Middle frontal gyrus (tissue), 1 donor: ENCODE measurements around the gene PITPNC1.
"Not testable (repeated sequence)": the region's sequence is repeated elsewhere in the genome, so short reads cannot be mapped to it uniquely, and the experiment has no call there.

ENCODE experiments used
- DNase-seq: peaks from one replicate; pipeline ENCODE4 v3.0.0-alpha.2; 2015; ENCODE audit warnings: low spot score; ENCODE audit errors: extremely low spot score

The PITPNC1 gene

DNA sequence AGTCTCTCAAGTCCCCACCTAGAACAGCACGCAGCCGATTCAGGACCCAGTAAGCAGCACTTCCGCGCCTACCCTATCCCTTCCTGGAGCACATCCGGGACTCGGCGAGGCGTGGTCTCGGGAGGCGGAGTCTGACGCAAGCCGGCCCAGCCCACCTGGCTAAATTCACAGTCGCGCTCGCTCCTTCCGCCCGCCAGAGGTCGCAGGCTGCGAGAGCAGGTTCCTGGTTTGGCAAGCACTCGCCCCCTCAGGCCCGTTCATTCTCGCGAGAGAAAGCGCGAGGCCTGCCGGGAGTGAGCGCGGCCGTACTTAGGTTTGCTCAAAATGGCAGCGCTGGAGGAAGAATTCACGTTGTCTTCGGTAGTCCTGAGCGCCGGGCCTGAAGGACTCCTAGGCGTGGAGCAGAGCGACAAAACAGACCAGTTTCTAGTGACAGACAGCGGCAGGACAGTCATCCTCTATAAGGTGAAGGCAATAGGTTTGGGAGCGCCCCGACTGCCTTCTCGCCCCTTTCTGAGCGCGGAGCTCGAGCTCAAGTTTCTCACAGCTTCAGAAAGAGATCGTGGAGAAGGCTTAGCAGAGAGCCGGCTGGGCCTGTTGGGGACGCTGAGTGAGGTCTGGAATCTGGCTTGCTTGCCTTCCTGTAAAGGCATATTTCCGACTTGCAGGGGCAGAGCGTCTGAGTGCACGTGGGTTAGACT, 340.7 kb downstream of the PITPNC1 start, which contains the start of gene NOL11:
Gene NOL11, plus strand, starts transcription at position 313 of the 701 bp plus-strand sequence. Its CDS starts 12 bp downstream, at position 325.
- DNase-seq, result peak; percentile 100

- DNase-seq, result no peak
These were observed 341.4 kb downstream of the PITPNC1 start for GRCh38 chr17:67718325-67718941.

- DNase-seq, result no peak
These were observed 348.3 kb downstream of the PITPNC1 start for GRCh38 chr17:67725373-67725791.

- DNase-seq, result no peak
These were observed 348.7 kb downstream of the PITPNC1 start for GRCh38 chr17:67725807-67726206.

DNA sequence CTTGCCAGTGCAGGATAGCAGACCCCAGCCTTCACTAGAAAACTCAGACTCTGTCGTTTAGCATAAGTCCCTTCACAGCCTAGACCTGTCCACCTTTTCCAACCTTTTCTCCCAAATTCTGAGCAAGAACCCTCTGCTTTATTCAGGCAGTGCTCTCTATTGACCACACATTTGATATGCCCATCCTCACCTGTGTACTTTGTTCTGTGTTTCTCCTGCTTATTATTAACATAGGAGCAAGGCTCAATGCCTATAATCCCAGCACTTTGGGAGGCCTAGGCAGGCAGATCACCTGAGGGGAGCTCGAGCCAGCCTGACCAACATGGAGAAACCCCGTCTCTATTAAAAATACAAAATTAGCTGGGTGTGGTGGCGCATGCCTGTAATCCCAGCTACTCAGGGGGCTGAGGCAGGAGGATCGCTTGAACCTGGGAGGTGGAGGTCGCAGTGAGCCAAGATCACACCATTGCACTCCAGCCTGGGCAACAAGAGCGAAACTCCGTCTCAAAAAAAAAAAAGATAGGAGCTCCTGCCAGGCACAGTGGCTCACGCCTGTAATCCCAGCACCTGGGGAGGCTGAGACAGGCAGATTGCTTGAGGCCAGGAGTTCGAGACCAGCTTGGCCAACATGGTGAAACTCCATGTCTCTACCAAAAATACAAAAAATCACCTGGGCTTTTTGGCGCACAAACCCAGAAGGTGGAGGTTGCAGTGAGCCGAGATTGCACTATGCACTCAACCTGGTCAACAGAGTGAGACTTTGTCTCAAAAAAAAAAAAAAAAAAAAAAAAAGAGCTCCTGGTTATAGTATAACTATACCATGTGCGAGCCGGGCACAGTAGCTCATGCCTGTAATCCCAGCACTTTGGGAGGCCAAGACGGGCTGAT, 350.3 kb downstream of the PITPNC1 start:
- DNase-seq, result not testable (repeated sequence)

GRCh38 chr17:67729903-67730302, 352.8 kb downstream of the PITPNC1 start:
- DNase-seq, result no peak

- no peak for DNase-seq
These were observed 353.6 kb downstream of the PITPNC1 start for GRCh38 chr17:67730731-67731130.

DNA sequence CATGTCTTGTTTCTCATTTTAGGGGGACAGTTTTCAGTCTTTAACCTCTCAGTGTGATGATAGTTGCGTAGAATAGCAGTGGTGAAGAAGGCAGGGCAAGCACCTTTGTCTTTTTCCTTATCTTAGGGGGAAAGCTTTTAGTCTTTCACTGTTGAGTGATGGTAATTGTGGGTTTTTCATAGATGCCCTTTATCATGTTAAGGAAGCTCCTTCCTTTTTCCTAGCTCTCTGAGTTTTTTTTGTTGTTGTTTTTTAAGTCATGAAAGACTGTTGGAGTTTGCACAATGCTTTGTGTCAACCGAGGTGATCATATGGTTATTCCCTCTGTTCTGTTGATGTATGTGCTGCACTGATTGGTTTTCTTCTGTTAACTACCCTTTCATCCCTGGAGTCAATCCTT, 356.4 kb downstream of the PITPNC1 start:
- DNase-seq, result no peak

DNA sequence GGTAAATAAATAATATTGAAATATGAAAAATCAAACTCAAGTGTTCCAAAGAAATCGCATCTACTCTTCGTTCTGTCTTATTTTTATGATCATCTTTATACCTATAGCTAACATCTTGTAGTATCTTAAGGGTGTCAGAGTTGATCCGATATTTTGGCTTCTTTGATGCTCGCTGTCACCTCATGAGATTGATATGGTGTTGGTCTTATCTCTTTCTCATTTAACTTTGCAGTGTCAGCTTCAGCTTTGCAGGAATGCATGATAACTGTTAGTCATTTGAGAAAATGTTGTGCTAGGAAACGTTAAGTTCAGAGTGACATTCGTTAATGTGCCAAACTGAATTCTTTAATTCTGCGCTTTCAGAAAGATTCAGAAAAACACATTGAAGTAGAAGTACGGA, 360.1 kb downstream of the PITPNC1 start:
- DNase-seq, result no peak

DNA sequence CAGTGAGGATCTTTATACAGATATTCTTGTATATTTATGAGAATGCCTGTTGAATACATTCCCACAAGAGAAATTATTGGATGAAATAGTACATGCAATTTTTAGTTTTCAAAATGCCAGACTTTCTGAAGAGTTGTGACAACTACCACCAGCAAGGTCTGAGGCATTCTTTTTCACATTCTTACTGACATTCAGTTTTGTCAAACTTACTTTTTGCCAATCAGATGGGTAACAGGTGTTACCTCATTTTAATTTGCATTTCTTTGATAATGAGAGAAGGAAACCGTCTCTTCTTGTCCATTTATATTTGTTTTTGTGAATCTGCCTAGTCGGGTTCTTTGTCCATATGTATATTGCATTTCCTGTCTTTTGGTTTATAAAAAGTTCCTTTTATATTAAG, 364.9 kb downstream of the PITPNC1 start:
- no peak for DNase-seq
